ENCODE data around the gene POU6F1. TPM values are rescaled to one million over a fixed set of nuclear protein-coding genes. Genes with fewer than 3 reads are reported as not detected.
"Not testable (repeated sequence)": the region's sequence is repeated elsewhere in the genome, so short reads cannot be mapped to it uniquely, and the experiment has no call there.

Gene POU6F1
- total RNA-seq: 1 to 10 TPM; 3.6 to 5.4 TPM

GRCh38 chr12:51217968-51218606 is at the start of gene POU6F1:
Gene POU6F1 (minus strand): TSS chr12:51218062. CDS start chr12:51206836, 11,226 bp downstream.
- DNase-seq (peak; percentile 74), ATAC-seq (peak; percentile 84)
- Mint-ChIP-seq H3K36me3 (no peaks in the 10 kb centered on the region), H3K27ac (peak within 1 kb of the TSS; percentile 81), H3K4me3 (peak within 1 kb of the TSS; percentile 87), H3K4me1 (peaks cover 12% of the 10 kb centered on the region), H3K9me3 (ENCODE audit: low read depth) (no peaks in the 10 kb centered on the region), H3K27me3 (no peaks in the 10 kb centered on the region)
- CTCF ChIA-PET: interaction anchor here (0.6 to 2.8 kb wide), 20 partner anchors 10 to 170 kb away, joined by 3 to 19 read pairs (median 4); partner anchors contain the start of genes DAZAP2, LETMD1 and SMAGP

GRCh38 chr12:51265024-51265423 is 47.2 kb upstream of the POU6F1 start:
- Mint-ChIP-seq H3K36me3 (peaks cover 2% of the 10 kb centered on the region), H3K4me3 (peak overlapping the region; percentile 50), H3K9me3 (ENCODE audit: low read depth) (no peaks in the 10 kb centered on the region), H3K27me3 (peaks cover 12% of the 10 kb centered on the region), H3K4me1 (peaks cover 22% of the 10 kb centered on the region), H3K27ac (peak overlapping the region; percentile 83)
- peak; percentile 79 for ATAC-seq
- DNase-seq: no peak
- CTCF ChIA-PET: interaction anchor here (0.7 kb wide), 1 partner anchor 1173 kb away, joined by 3 read pairs; no protein-coding TSS in a partner anchor

- no peak for ATAC-seq
- H3K27me3 Mint-ChIP-seq: peaks cover 9% of the 10 kb centered on the region
- H3K36me3 Mint-ChIP-seq: peaks cover 2% of the 10 kb centered on the region
- H3K4me3 Mint-ChIP-seq: no peak overlapping the region
- no peak overlapping the region for H3K27ac Mint-ChIP-seq
- no peaks in the 10 kb centered on the region for H3K9me3 Mint-ChIP-seq (ENCODE audit: low read depth)
- DNase-seq: no peak
- H3K4me1 Mint-ChIP-seq: peaks cover 19% of the 10 kb centered on the region
- CTCF ChIA-PET: interaction anchor here (0.6 to 3.6 kb wide), 8 partner anchors 11 to 1922 kb away, joined by 3 to 34 read pairs (median 4); partner anchors contain the start of gene DAZAP2
These were observed 46.4 kb upstream of the POU6F1 start for GRCh38 chr12:51264297-51264696.

DNA sequence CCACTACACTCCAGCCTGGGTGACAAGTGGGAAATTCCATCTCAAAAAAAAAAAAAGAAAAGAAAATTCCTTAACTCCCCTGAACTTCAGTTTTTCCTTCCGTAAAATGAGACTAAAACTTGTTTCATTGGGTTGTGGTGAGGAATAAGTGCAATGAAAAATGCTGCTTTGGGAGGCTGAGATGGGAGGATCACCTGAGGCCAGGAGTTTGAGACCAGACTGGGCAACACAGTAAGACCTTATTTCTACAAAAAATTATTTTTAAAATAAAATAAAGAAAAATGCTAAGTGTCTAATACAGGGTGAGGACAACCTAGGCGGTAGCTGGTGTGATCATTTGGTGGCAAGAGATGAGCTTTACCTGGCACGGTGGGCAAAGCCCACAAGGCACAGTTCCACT is 45.5 kb upstream of the POU6F1 start:
- no peak for DNase-seq
- ATAC-seq: no peak
- Mint-ChIP-seq H3K36me3 (peaks cover 2% of the 10 kb centered on the region), H3K9me3 (ENCODE audit: low read depth) (no peaks in the 10 kb centered on the region), H3K4me1 (peaks cover 14% of the 10 kb centered on the region), H3K27ac (no peak overlapping the region), H3K27me3 (peaks cover 4% of the 10 kb centered on the region), H3K4me3 (no peak overlapping the region)
- CTCF ChIA-PET: interaction anchor here (1.0 to 3.6 kb wide), 7 partner anchors 10 to 89 kb away, joined by 3 to 34 read pairs (median 9); partner anchors contain the start of gene DAZAP2

GRCh38 chr12:51262758-51263177 is 44.9 kb upstream of the POU6F1 start:
- Mint-ChIP-seq H3K4me1 (peaks cover 14% of the 10 kb centered on the region), H3K36me3 (peaks cover 2% of the 10 kb centered on the region), H3K9me3 (ENCODE audit: low read depth) (no peaks in the 10 kb centered on the region), H3K27me3 (no peaks in the 10 kb centered on the region), H3K4me3 (no peak overlapping the region), H3K27ac (no peak overlapping the region)
- DNase-seq (peak; percentile 51), ATAC-seq (peak; percentile 31)
- CTCF ChIA-PET: interaction anchor here (0.6 to 3.6 kb wide), 9 partner anchors 8 to 251 kb away, joined by 3 to 34 read pairs (median 4); partner anchors contain the start of genes DAZAP2 and POU6F1

GRCh38 chr12:51259600-51259999 is 41.7 kb upstream of the POU6F1 start:
- H3K27ac Mint-ChIP-seq; H3K4me3 Mint-ChIP-seq; H3K36me3 Mint-ChIP-seq; ATAC-seq; H3K27me3 Mint-ChIP-seq; H3K9me3 Mint-ChIP-seq (ENCODE audit: low read depth); DNase-seq; H3K4me1 Mint-ChIP-seq: not testable (repeated sequence)
- CTCF ChIA-PET: interaction anchor here (1.4 kb wide), 1 partner anchor 90 kb away, joined by 3 read pairs; no protein-coding TSS in a partner anchor

- ATAC-seq: no peak
- Mint-ChIP-seq H3K4me3 (no peak overlapping the region), H3K36me3 (no peaks in the 10 kb centered on the region), H3K4me1 (peaks cover 3% of the 10 kb centered on the region), H3K9me3 (ENCODE audit: low read depth) (no peaks in the 10 kb centered on the region), H3K27ac (no peak overlapping the region), H3K27me3 (no peaks in the 10 kb centered on the region)
- CTCF ChIA-PET: interaction anchor here (1.1 kb wide), 1 partner anchor 17 kb away, joined by 3 read pairs; no protein-coding TSS in a partner anchor
- no peak for DNase-seq
These were observed 36.7 kb upstream of the POU6F1 start for GRCh38 chr12:51254536-51254935.

DNA sequence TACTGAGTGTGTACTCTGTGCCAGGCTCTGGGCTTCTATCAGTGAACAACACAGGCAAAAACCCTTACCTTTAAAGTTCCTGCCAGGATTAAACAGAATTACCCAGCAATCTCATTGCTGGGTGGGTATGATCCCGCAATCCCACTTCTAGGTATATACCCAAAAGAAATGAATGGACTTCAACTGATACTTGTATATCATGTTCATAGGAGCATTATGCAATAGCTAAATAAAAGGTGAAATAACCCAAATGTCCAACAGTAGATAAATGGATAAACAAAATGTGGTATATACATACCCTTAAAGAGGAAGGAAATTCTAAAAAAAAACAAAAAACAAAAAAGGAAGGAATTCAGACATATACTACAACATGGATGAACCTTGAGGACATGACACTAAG is 35.4 kb upstream of the POU6F1 start:
- no peaks in the 10 kb centered on the region for H3K27me3 Mint-ChIP-seq
- peaks cover 1% of the 10 kb centered on the region for H3K36me3 Mint-ChIP-seq
- DNase-seq: no peak
- ATAC-seq: no peak
- H3K9me3 Mint-ChIP-seq (ENCODE audit: low read depth): no peaks in the 10 kb centered on the region
- no peak overlapping the region for H3K4me3 Mint-ChIP-seq
- peaks cover 4% of the 10 kb centered on the region for H3K4me1 Mint-ChIP-seq
- no peak overlapping the region for H3K27ac Mint-ChIP-seq
- CTCF ChIA-PET: interaction anchor here (0.7 to 1.8 kb wide), 15 partner anchors 10 to 488 kb away, joined by 3 to 14 read pairs (median 4); partner anchors contain the start of genes DAZAP2, POU6F1 and SLC11A2

GRCh38 chr12:51247523-51248206 is 29.8 kb upstream of the POU6F1 start:
- CTCF ChIA-PET: no interaction called here

GRCh38 chr12:51246254-51246853 is 28.5 kb upstream of the POU6F1 start:
- Mint-ChIP-seq H3K36me3 (peaks cover 28% of the 10 kb centered on the region), H3K9me3 (ENCODE audit: low read depth) (no peaks in the 10 kb centered on the region), H3K27ac (peak overlapping the region; percentile 85), H3K4me3 (peak overlapping the region; percentile 11), H3K4me1 (peaks cover 42% of the 10 kb centered on the region), H3K27me3 (no peaks in the 10 kb centered on the region)
- CTCF ChIA-PET: interaction anchor here (1.4 to 2.4 kb wide), 3 partner anchors 16 to 481 kb away, joined by 3 to 10 read pairs (median 9); no protein-coding TSS in a partner anchor
- peak; percentile 72 for ATAC-seq
- DNase-seq: peak; percentile 60

More at GRCh38 chr12:51247523-51248206, 29.8 kb upstream of the POU6F1 start:
- DNase-seq (no peak), ATAC-seq (no peak)
- Mint-ChIP-seq H3K4me3 (no peak overlapping the region), H3K27me3 (no peaks in the 10 kb centered on the region), H3K9me3 (ENCODE audit: low read depth) (no peaks in the 10 kb centered on the region), H3K27ac (no peak overlapping the region), H3K4me1 (peaks cover 37% of the 10 kb centered on the region), H3K36me3 (peaks cover 19% of the 10 kb centered on the region)

DNA sequence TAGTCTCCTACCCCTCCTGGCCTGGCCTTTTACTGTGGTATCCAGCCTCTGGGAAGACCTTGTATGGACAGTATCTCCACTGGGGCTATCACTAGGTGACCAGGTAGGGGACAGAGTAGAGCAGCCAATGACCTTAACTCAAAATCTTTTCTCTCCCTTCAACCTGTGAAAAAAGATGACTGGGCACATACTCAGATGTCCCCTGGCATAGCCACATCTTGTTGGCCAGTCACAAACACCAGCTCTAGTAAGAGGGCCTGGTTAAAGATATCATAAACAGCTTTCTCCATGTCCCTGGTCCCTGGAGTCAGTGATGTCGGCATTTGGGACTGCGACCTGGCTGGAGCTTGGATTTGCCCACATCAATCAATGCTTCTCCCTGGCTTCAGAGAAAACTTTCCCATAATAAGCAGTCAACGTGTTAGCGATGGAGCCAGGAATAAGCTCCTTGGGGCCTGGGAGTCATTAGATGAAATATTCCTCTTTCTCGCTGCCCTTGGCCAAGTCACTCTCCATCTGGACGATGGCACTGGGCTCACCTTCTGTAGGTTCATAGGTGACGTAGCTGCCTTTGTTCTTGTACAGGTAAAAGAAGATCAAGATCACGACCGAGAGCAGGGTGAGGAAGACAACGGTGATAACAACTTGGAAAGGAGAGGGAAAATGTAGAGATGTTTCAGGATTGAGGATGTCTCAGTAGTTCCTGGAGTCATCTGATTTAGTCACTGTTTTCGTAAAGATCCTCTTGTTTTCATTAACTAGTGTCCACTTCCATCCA is 27.8 kb upstream of the POU6F1 start:
- peak overlapping the region; percentile 85 for H3K27ac Mint-ChIP-seq
- CTCF ChIA-PET: interaction anchor here (0.7 to 2.4 kb wide), 4 partner anchors 17 to 480 kb away, joined by 3 to 10 read pairs (median 6); no protein-coding TSS in a partner anchor
- DNase-seq: no peak
- H3K36me3 Mint-ChIP-seq: peaks cover 35% of the 10 kb centered on the region
- no peaks in the 10 kb centered on the region for H3K9me3 Mint-ChIP-seq (ENCODE audit: low read depth)
- H3K27me3 Mint-ChIP-seq: no peaks in the 10 kb centered on the region
- H3K4me1 Mint-ChIP-seq: peaks cover 47% of the 10 kb centered on the region
- ATAC-seq: no peak
- H3K4me3 Mint-ChIP-seq: no peak overlapping the region

DNA sequence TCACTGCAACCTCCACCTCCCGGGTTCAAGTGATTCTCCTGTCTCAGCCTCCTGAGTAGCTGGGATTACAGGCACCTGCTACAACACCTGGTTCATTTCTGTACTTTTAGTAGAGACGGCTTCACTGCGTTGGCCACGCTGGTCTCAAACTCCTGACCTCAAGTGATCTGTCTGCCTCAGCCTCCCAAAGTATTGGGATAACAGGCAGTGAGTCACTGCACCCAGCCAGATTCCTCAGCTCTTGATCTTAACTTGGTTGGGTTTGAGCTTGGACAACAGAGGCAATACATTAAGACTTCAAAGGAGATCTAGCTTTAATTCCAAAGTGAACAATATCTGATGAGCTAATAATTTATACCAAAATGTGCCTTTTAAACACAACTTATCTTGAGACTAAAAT is 26.4 kb upstream of the POU6F1 start:
- Mint-ChIP-seq H3K9me3 (ENCODE audit: low read depth) (no peaks in the 10 kb centered on the region), H3K36me3 (peaks cover 45% of the 10 kb centered on the region), H3K4me1 (peaks cover 59% of the 10 kb centered on the region), H3K4me3 (no peak overlapping the region), H3K27ac (no peak overlapping the region), H3K27me3 (no peaks in the 10 kb centered on the region)
- ATAC-seq: no peak
- CTCF ChIA-PET: interaction anchor here (0.6 to 3.8 kb wide), 5 partner anchors 9 to 1069 kb away, joined by 3 to 11 read pairs (median 9); no protein-coding TSS in a partner anchor
- DNase-seq: no peak
